ENCODE results near the gene FSD1.
"Not testable (repeated sequence)": the region's sequence is repeated elsewhere in the genome, so short reads cannot be mapped to it uniquely, and the experiment has no call there.

The FSD1 gene

DNA sequence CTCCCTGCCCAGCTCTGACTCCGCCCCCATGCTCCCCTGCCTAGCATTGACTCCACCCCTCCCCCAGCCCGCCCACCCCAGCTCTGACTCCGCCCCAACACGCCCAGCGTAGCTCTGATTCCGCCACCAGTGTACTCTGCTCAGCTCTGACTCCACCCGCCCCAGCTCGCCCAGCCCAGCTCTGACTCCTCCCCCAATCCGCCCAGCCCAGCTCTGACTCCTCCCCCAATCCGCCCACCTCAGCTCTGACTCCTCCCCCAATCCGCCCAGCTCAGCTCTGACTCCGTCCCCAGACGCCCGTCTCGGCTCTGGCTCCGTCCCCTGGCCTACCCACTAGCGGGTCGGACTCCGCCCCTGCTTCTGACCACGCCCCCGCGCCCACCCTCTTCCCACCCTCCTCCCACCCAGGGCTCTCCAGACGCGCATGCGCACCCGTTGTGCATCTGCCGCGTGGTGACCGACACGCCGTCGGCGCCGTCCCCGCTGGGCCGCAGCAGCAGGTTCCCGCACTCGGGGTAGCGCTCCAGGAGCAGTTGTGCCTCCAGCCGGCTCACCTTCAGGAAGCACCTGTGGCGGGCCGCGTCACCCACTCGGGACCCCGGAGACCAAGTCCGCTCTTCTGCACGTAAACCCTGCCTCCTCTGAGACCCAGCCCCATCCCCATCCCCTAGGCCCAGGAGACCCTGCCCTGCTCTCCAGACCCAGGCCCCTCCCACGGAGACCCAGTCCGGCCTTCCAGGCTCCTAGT is 24.0 kb downstream of the FSD1 start:
- Mint-ChIP-seq H3K36me3 (ENCODE audit: insufficient read depth) (peaks cover 20% of the 10 kb centered on the region), H3K27ac (ENCODE audit: low read depth) (peak overlapping the region; percentile 75), H3K4me1 (peaks cover 27% of the 10 kb centered on the region), H3K27me3 (no peaks in the 10 kb centered on the region), H3K9me3 (no peaks in the 10 kb centered on the region), H3K4me3 (peak overlapping the region; percentile 78)
- ATAC-seq (replicated peaks; ENCODE audit: extremely low read depth, poor library complexity, severe bottlenecking): peak; percentile 94
- peak; percentile 80 to 88 for DNase-seq (ENCODE audit: low spot score in 2 of 2)

DNA sequence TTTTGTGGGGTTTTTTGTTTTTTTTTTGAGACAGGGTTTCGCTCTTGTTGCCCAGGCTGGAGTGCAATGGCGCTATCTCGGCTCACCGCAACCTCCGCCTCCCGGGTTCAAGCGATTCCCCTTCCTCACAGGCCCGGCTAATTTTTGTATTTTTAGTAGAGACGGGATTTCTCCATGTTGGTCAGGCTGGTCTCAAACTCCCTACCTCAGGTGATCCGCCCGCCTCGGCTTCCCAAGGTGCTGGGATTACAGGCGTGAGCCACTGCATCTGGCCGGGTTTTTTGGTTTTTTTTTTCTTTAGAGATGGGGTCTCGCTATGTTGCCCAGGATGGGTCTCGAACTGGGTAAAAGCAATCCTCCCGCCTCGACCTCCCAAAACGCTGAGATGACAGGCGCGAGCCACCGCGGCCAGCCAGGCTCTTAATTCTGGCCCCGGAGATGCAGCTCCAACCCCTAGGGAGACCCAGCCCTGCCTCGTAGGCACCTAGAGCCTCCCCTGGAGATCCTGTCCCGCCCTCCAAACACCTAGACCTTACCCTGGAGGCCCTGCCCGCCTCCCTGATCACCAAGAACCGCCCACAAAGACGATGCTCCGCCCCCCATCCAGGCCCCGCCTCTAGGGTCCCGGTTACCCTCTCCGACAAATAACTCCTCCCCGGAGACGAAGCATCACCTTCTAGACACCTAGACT is 24.7 kb downstream of the FSD1 start:
- Mint-ChIP-seq H3K4me1 (peaks cover 27% of the 10 kb centered on the region), H3K27ac (ENCODE audit: low read depth) (peak overlapping the region; percentile 75), H3K4me3 (peak overlapping the region; percentile 78), H3K36me3 (ENCODE audit: insufficient read depth) (peaks cover 20% of the 10 kb centered on the region)
- H3K9me3 Mint-ChIP-seq; DNase-seq (ENCODE audit: low spot score in 2 of 2); ATAC-seq (replicated peaks; ENCODE audit: extremely low read depth, poor library complexity, severe bottlenecking); H3K27me3 Mint-ChIP-seq: not testable (repeated sequence)

GRCh38 chr19:4329858-4330257 is 25.5 kb downstream of the FSD1 start:
- no peak overlapping the region for H3K27ac Mint-ChIP-seq (ENCODE audit: low read depth)

GRCh38 chr19:4334929-4335570 is 30.7 kb downstream of the FSD1 start:
- DNase-seq (ENCODE audit: low spot score in 2 of 2) (no peak), ATAC-seq (replicated peaks; ENCODE audit: extremely low read depth, poor library complexity, severe bottlenecking) (no peak)
- H3K4me1 Mint-ChIP-seq: peaks cover 7% of the 10 kb centered on the region
- no peaks in the 10 kb centered on the region for H3K36me3 Mint-ChIP-seq (ENCODE audit: insufficient read depth)
- no peak overlapping the region for H3K4me3 Mint-ChIP-seq
- no peaks in the 10 kb centered on the region for H3K27me3 Mint-ChIP-seq
- H3K27ac Mint-ChIP-seq (ENCODE audit: low read depth): no peak overlapping the region
- H3K9me3 Mint-ChIP-seq: no peaks in the 10 kb centered on the region

More at GRCh38 chr19:4329858-4330257, 25.5 kb downstream of the FSD1 start:
- no peaks in the 10 kb centered on the region for H3K27me3 Mint-ChIP-seq
- peaks cover 27% of the 10 kb centered on the region for H3K4me1 Mint-ChIP-seq
- H3K4me3 Mint-ChIP-seq: peak overlapping the region; percentile 78
- H3K9me3 Mint-ChIP-seq: no peaks in the 10 kb centered on the region
- ATAC-seq (replicated peaks; ENCODE audit: extremely low read depth, poor library complexity, severe bottlenecking) (no peak), DNase-seq (ENCODE audit: low spot score in 2 of 2) (no peak)
- peaks cover 20% of the 10 kb centered on the region for H3K36me3 Mint-ChIP-seq (ENCODE audit: insufficient read depth)

DNA sequence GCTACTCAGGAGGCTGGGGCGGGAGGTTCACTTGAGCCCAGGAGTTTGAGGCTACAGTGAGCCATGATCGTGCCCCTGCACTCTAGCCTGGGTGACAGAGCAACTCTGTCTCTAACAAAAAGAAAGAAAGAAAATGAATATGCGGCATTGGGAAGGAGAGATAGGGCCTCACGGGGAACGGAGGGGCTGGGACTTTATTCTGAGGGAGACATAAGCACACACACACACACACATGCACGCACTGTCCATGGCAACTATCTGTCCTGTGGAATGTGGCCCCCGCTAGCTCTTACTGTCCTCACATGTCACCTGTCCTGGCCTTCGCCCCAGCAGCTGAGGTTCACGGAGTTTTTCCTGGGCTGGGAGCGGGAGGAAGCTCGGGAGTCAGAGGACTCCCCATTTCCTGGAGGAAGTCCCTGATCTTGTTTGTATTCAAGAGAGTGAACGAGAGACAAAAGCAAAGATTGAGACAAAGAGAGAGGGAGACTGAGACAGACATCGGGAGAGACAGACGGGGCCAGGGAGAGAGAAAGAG is 33.6 kb downstream of the FSD1 start:
- DNase-seq (ENCODE audit: low spot score in 2 of 2) (no peak), ATAC-seq (replicated peaks; ENCODE audit: extremely low read depth, poor library complexity, severe bottlenecking) (no peak)
- peaks cover 19% of the 10 kb centered on the region for H3K4me1 Mint-ChIP-seq
- no peaks in the 10 kb centered on the region for H3K9me3 Mint-ChIP-seq
- H3K36me3 Mint-ChIP-seq (ENCODE audit: insufficient read depth): peaks cover 6% of the 10 kb centered on the region
- H3K27ac Mint-ChIP-seq (ENCODE audit: low read depth): peak overlapping the region; percentile 36
- H3K27me3 Mint-ChIP-seq: no peaks in the 10 kb centered on the region
- peak overlapping the region; percentile 51 for H3K4me3 Mint-ChIP-seq

- peaks cover 24% of the 10 kb centered on the region for H3K4me1 Mint-ChIP-seq
- no peaks in the 10 kb centered on the region for H3K9me3 Mint-ChIP-seq
- peak within 1 kb of the TSS; percentile 51 for H3K4me3 Mint-ChIP-seq
- DNase-seq (ENCODE audit: low spot score in 2 of 2) (no peak), ATAC-seq (replicated peaks; ENCODE audit: extremely low read depth, poor library complexity, severe bottlenecking) (no peak)
- peak within 1 kb of the TSS; percentile 36 for H3K27ac Mint-ChIP-seq (ENCODE audit: low read depth)
- H3K27me3 Mint-ChIP-seq: no peaks in the 10 kb centered on the region
- peaks cover 10% of the 10 kb centered on the region for H3K36me3 Mint-ChIP-seq (ENCODE audit: insufficient read depth)
These were observed 34.3 kb downstream of the FSD1 start, which contains the start of gene STAP2 for GRCh38 chr19:4338441-4339355. TSS of gene STAP2 (minus strand) at chr19:4338827. CDS start at chr19:4338753, 74 bp downstream.

DNA sequence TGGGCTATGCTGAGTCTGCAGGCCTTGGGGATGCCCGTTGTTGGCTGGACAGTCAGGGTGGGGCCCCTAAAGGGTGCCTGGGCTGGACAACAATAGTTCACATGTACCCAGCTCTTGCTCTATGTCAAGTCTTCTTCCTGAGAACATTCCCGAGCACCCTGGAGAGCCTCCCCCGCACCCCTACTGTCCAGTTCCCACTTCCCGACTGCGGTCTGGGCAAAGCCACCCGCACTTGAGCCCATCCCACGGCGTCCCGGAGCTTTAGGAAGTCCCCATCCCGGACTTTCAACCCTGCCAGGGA is 37.9 kb downstream of the FSD1 start:
- Mint-ChIP-seq H3K4me3 (peak overlapping the region; percentile 87), H3K4me1 (peaks cover 38% of the 10 kb centered on the region), H3K27me3 (no peaks in the 10 kb centered on the region), H3K36me3 (ENCODE audit: insufficient read depth) (peaks cover 13% of the 10 kb centered on the region), H3K9me3 (no peaks in the 10 kb centered on the region), H3K27ac (ENCODE audit: low read depth) (peak overlapping the region; percentile 82)
- ATAC-seq (replicated peaks; ENCODE audit: extremely low read depth, poor library complexity, severe bottlenecking) (no peak), DNase-seq (ENCODE audit: low spot score in 2 of 2) (no peak)

DNA sequence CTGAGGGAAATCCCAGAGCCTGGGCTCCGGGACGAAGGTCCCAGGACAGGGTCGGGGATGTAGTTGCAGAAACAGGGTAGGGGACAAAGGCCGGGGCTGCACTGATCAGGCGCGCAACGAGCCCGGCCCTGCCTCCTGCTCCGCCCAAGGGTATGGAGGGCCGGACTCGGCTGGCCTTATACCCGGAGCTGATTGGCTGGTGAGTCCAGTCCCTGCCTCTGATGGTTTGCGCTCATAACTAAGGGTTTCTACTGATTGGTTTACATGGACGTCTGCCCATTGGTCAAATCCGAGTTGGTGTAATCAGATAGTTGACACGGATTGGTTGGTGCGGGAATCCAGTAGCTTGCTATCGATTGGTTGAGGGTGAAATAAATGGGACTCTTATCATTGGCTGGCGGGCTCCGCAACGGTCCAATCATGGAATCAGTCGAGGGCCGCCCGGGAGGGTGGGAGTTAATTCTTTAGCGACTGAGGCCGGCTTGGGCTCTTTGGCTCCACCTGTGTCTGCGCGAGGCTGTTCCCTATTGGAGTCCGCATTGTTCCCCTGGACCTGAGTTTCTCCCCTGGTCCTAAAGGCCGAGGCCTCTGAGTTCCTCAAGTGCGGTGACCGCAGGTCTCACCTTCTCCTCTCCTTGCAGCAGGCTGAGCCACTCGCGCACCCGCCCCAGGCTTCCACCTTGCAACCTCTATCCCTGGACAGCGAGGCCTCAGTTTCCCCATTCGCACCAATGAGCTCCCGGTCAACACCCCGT is 38.4 kb downstream of the FSD1 start:
- H3K27ac Mint-ChIP-seq (ENCODE audit: low read depth): peak overlapping the region; percentile 82
- H3K27me3 Mint-ChIP-seq: no peaks in the 10 kb centered on the region
- peak overlapping the region; percentile 87 for H3K4me3 Mint-ChIP-seq
- H3K4me1 Mint-ChIP-seq: peaks cover 38% of the 10 kb centered on the region
- H3K9me3 Mint-ChIP-seq: no peaks in the 10 kb centered on the region
- H3K36me3 Mint-ChIP-seq (ENCODE audit: insufficient read depth): peaks cover 14% of the 10 kb centered on the region
- peak; percentile 85 for ATAC-seq (replicated peaks; ENCODE audit: extremely low read depth, poor library complexity, severe bottlenecking)
- DNase-seq (ENCODE audit: low spot score in 2 of 2): peak; percentile 75 to 91

GRCh38 chr19:4343370-4344307 is 39.2 kb downstream of the FSD1 start, which contains the start of gene MPND:
TSS of gene MPND (plus strand) at chr19:4343562. CDS start at chr19:4343594, 32 bp downstream.
- ATAC-seq (replicated peaks; ENCODE audit: extremely low read depth, poor library complexity, severe bottlenecking) (peak; percentile 77), DNase-seq (ENCODE audit: low spot score in 2 of 2) (peak; percentile 82)
- no peaks in the 10 kb centered on the region for H3K27me3 Mint-ChIP-seq
- peaks cover 31% of the 10 kb centered on the region for H3K4me1 Mint-ChIP-seq
- peaks cover 20% of the 10 kb centered on the region for H3K36me3 Mint-ChIP-seq (ENCODE audit: insufficient read depth)
- H3K9me3 Mint-ChIP-seq: no peaks in the 10 kb centered on the region
- peak within 1 kb of the TSS; percentile 82 for H3K27ac Mint-ChIP-seq (ENCODE audit: low read depth)
- H3K4me3 Mint-ChIP-seq: peak within 1 kb of the TSS; percentile 87

- Mint-ChIP-seq H3K4me3 (peak overlapping the region; percentile 87), H3K9me3 (no peaks in the 10 kb centered on the region)
These were observed 41.1 kb downstream of the FSD1 start for GRCh38 chr19:4345342-4346019.

More at GRCh38 chr19:4345342-4346019, 41.1 kb downstream of the FSD1 start:
- ATAC-seq (replicated peaks; ENCODE audit: extremely low read depth, poor library complexity, severe bottlenecking) (no peak), DNase-seq (ENCODE audit: low spot score in 2 of 2) (no peak)
- peaks cover 31% of the 10 kb centered on the region for H3K4me1 Mint-ChIP-seq
- no peaks in the 10 kb centered on the region for H3K27me3 Mint-ChIP-seq
- peak overlapping the region; percentile 20 for H3K27ac Mint-ChIP-seq (ENCODE audit: low read depth)
- peaks cover 25% of the 10 kb centered on the region for H3K36me3 Mint-ChIP-seq (ENCODE audit: insufficient read depth)
